8988T (cell line): ENCODE results near the gene SERPINI1.
"Not testable (repeated sequence)": the region's sequence is repeated elsewhere in the genome, so short reads cannot be mapped to it uniquely, and the experiment has no call there.

Source experiments
- DNase-seq: peaks from one replicate; pipeline ENCODE4 v3.0.0; 2011

The SERPINI1 gene

GRCh38 chr3:167798443-167798842, 62.9 kb downstream of the SERPINI1 start:
- DNase-seq = no peak

- DNase-seq = no peak
Measured at GRCh38 chr3:167808910-167809309, 73.4 kb downstream of the SERPINI1 start.

GRCh38 chr3:167810236-167810635, 74.7 kb downstream of the SERPINI1 start:
- DNase-seq = no peak

- DNase-seq = no peak
Measured at GRCh38 chr3:167811031-167811430, 75.5 kb downstream of the SERPINI1 start.

GRCh38 chr3:167813169-167814123, 77.9 kb downstream of the SERPINI1 start:
- DNase-seq = no peak

- no peak for DNase-seq
Measured at GRCh38 chr3:167814441-167814951, 79.0 kb downstream of the SERPINI1 start.

- no peak for DNase-seq
Measured at GRCh38 chr3:167816953-167817352, 81.4 kb downstream of the SERPINI1 start.

GRCh38 chr3:167820102-167820865, 84.8 kb downstream of the SERPINI1 start:
- no peak for DNase-seq

GRCh38 chr3:167821248-167821805, 85.8 kb downstream of the SERPINI1 start:
- DNase-seq = no peak

- no peak for DNase-seq
Measured at GRCh38 chr3:167823738-167824137, 88.2 kb downstream of the SERPINI1 start.

GRCh38 chr3:167827588-167827987, 92.1 kb downstream of the SERPINI1 start:
- DNase-seq = not testable (repeated sequence)

- no peak for DNase-seq
Measured at GRCh38 chr3:167829071-167829470, 93.5 kb downstream of the SERPINI1 start.

- no peak for DNase-seq
Measured at GRCh38 chr3:167830007-167830406, 94.5 kb downstream of the SERPINI1 start.

GRCh38 chr3:167835359-167835758, 99.8 kb downstream of the SERPINI1 start:
- no peak for DNase-seq

- DNase-seq = no peak
Measured at GRCh38 chr3:167835953-167836352, 100.4 kb downstream of the SERPINI1 start.

GRCh38 chr3:167837466-167837865, 101.9 kb downstream of the SERPINI1 start:
- DNase-seq = no peak

GRCh38 chr3:167839460-167840134, 104.1 kb downstream of the SERPINI1 start:
- DNase-seq = no peak

GRCh38 chr3:167840247-167840646, 104.7 kb downstream of the SERPINI1 start:
- no peak for DNase-seq

- no peak for DNase-seq
Measured at GRCh38 chr3:167843481-167843880, 108.0 kb downstream of the SERPINI1 start.

GRCh38 chr3:167843886-167844285, 108.4 kb downstream of the SERPINI1 start:
- no peak for DNase-seq

- no peak for DNase-seq
Measured at GRCh38 chr3:167844528-167844927, 109.0 kb downstream of the SERPINI1 start.

- DNase-seq = no peak
Measured at GRCh38 chr3:167851171-167851570, 115.7 kb downstream of the SERPINI1 start.

GRCh38 chr3:167851749-167852148, 116.2 kb downstream of the SERPINI1 start:
- no peak for DNase-seq
